ENCODE measurements around the gene AQP12B. TPM values are rescaled to one million over a fixed set of nuclear protein-coding genes. Genes with fewer than 3 reads are reported as not detected.

Gene AQP12B
- total RNA-seq, 1 experiment from 2014 or later, result not detected

- H3K36me3 ChIP-seq (replicated peaks; ENCODE audit: control insufficient read depth, insufficient read depth, low read length), result peaks cover 43% of the 10 kb centered on the region
- H3K4me3 ChIP-seq (ENCODE audit: insufficient read depth, low read depth, low read length), result no peak overlapping the region
- no peak for DNase-seq
These were observed 39.7 kb upstream of the AQP12B start for GRCh38 chr2:240722376-240722775.

GRCh38 chr2:240721596-240722180 is 39.0 kb upstream of the AQP12B start:
- DNase-seq, result no peak
- Histone ChIP-seq H3K36me3 (replicated peaks; ENCODE audit: control insufficient read depth, insufficient read depth, low read length) (peaks cover 43% of the 10 kb centered on the region), H3K27me3 (ENCODE audit: control insufficient read depth, insufficient read depth, low read length) (no peaks in the 10 kb centered on the region), H3K4me3 (ENCODE audit: insufficient read depth, low read depth, low read length) (no peak overlapping the region)

More at GRCh38 chr2:240722376-240722775, 39.7 kb upstream of the AQP12B start:
- no peaks in the 10 kb centered on the region for H3K27me3 ChIP-seq (ENCODE audit: control insufficient read depth, insufficient read depth, low read length)

GRCh38 chr2:240720686-240721595 is 38.3 kb upstream of the AQP12B start:
- DNase-seq, result no peak
- Histone ChIP-seq H3K27me3 (ENCODE audit: control insufficient read depth, insufficient read depth, low read length) (no peaks in the 10 kb centered on the region), H3K4me3 (ENCODE audit: insufficient read depth, low read depth, low read length) (no peak overlapping the region), H3K36me3 (replicated peaks; ENCODE audit: control insufficient read depth, insufficient read depth, low read length) (peaks cover 39% of the 10 kb centered on the region)

- H3K36me3 ChIP-seq (replicated peaks; ENCODE audit: control insufficient read depth, insufficient read depth, low read length), result peaks cover 31% of the 10 kb centered on the region
- DNase-seq, result no peak
- H3K4me3 ChIP-seq (ENCODE audit: insufficient read depth, low read depth, low read length), result no peak overlapping the region
- H3K27me3 ChIP-seq (ENCODE audit: control insufficient read depth, insufficient read depth, low read length), result no peaks in the 10 kb centered on the region
These were observed 37.2 kb upstream of the AQP12B start for GRCh38 chr2:240719676-240720545.

- Histone ChIP-seq H3K4me3 (ENCODE audit: insufficient read depth, low read depth, low read length) (no peak overlapping the region), H3K36me3 (replicated peaks; ENCODE audit: control insufficient read depth, insufficient read depth, low read length) (peaks cover 29% of the 10 kb centered on the region), H3K27me3 (ENCODE audit: control insufficient read depth, insufficient read depth, low read length) (no peaks in the 10 kb centered on the region)
- DNase-seq, result no peak
These were observed 36.3 kb upstream of the AQP12B start for GRCh38 chr2:240718896-240719490.

- Histone ChIP-seq H3K36me3 (replicated peaks; ENCODE audit: control insufficient read depth, insufficient read depth, low read length) (peaks cover 23% of the 10 kb centered on the region), H3K27me3 (ENCODE audit: control insufficient read depth, insufficient read depth, low read length) (no peaks in the 10 kb centered on the region), H3K4me3 (ENCODE audit: insufficient read depth, low read depth, low read length) (no peak overlapping the region)
- DNase-seq, result no peak
These were observed 35.2 kb upstream of the AQP12B start for GRCh38 chr2:240717681-240718581.

GRCh38 chr2:240717181-240717641 is 34.5 kb upstream of the AQP12B start:
- peaks cover 19% of the 10 kb centered on the region for H3K36me3 ChIP-seq (replicated peaks; ENCODE audit: control insufficient read depth, insufficient read depth, low read length)
- H3K4me3 ChIP-seq (ENCODE audit: insufficient read depth, low read depth, low read length), result no peak overlapping the region
- no peaks in the 10 kb centered on the region for H3K27me3 ChIP-seq (ENCODE audit: control insufficient read depth, insufficient read depth, low read length)
- no peak for DNase-seq

- no peak for DNase-seq
- H3K36me3 ChIP-seq (replicated peaks; ENCODE audit: control insufficient read depth, insufficient read depth, low read length), result peaks cover 14% of the 10 kb centered on the region
These were observed 33.6 kb upstream of the AQP12B start for GRCh38 chr2:240716130-240716798.

GRCh38 chr2:240714747-240715725 is 32.4 kb upstream of the AQP12B start:
- Histone ChIP-seq H3K4me3 (ENCODE audit: insufficient read depth, low read depth, low read length) (no peak overlapping the region), H3K36me3 (replicated peaks; ENCODE audit: control insufficient read depth, insufficient read depth, low read length) (peaks cover 12% of the 10 kb centered on the region), H3K27me3 (ENCODE audit: control insufficient read depth, insufficient read depth, low read length) (no peaks in the 10 kb centered on the region)
- DNase-seq, result no peak

More at GRCh38 chr2:240716130-240716798, 33.6 kb upstream of the AQP12B start:
- no peaks in the 10 kb centered on the region for H3K27me3 ChIP-seq (ENCODE audit: control insufficient read depth, insufficient read depth, low read length)
- H3K4me3 ChIP-seq (ENCODE audit: insufficient read depth, low read depth, low read length), result no peak overlapping the region

GRCh38 chr2:240713928-240714746 is 31.5 kb upstream of the AQP12B start:
- Histone ChIP-seq H3K27me3 (ENCODE audit: control insufficient read depth, insufficient read depth, low read length) (no peaks in the 10 kb centered on the region), H3K4me3 (ENCODE audit: insufficient read depth, low read depth, low read length) (no peak overlapping the region)
- no peak for DNase-seq

GRCh38 chr2:240713071-240713927 is 30.6 kb upstream of the AQP12B start:
- no peak overlapping the region for H3K4me3 ChIP-seq (ENCODE audit: insufficient read depth, low read depth, low read length)
- no peaks in the 10 kb centered on the region for H3K27me3 ChIP-seq (ENCODE audit: control insufficient read depth, insufficient read depth, low read length)
- H3K36me3 ChIP-seq (replicated peaks; ENCODE audit: control insufficient read depth, insufficient read depth, low read length), result peaks cover 6% of the 10 kb centered on the region
- DNase-seq, result no peak

More at GRCh38 chr2:240713928-240714746, 31.5 kb upstream of the AQP12B start:
- peaks cover 11% of the 10 kb centered on the region for H3K36me3 ChIP-seq (replicated peaks; ENCODE audit: control insufficient read depth, insufficient read depth, low read length)
